SK-N-SH (cell line): Measurements from ENCODE around the gene ARMCX1. TPM values are rescaled to one million over a fixed set of nuclear protein-coding genes. Genes with fewer than 3 reads are reported as not detected.

ENCODE experiments used
- CTCF ChIA-PET: fragments of 300-600, 350-600 bp; formaldehyde crosslinking; extraction: SDS; loops from one replicate; lab custom pipeline; 2021; lab: Yijun Ruan, JAX
- POLR2A ChIA-PET: fragments of 350-600 bp; sonication (Branson Sonifier 250); formaldehyde crosslinking; extraction: SDS; loops from one replicate; lab custom pipeline; 2020; ENCODE audit warnings: antibody characterized with exemption, inconsistent platforms; lab: Yijun Ruan, JAX
- DNase-seq: peaks from one replicate; pipeline ENCODE4 v3.0.0; 2012
- H2AFZ ChIP-seq: fragments of 200-600 bp; sonication (generic); 2 replicates; pipeline ENCODE4 v1.8.1; 2016; ENCODE audit warnings: antibody characterized with exemption, mild to moderate bottlenecking, low read depth
- H3F3A ChIP-seq: fragments of 200-600 bp; sonication (generic); replicated peaks from 2 replicates; pipeline ENCODE3; 2016; ENCODE audit warnings: antibody characterized with exemption, mild to moderate bottlenecking; ENCODE audit not compliant: insufficient read depth
- H3K27ac ChIP-seq, 2 experiments: fragments of 200-500 bp in 1 of 2; fragments of 200-600 bp in 1 of 2; sonication (Bioruptor generic) in 1 of 2; sonication (generic), shearing (Covaris generic) in 1 of 2; 2 replicates each; pipeline versions ENCODE4 v1.5.1 to v1.6.1; 2014 to 2016; ENCODE audit warnings: low read depth in 2 of 2, inconsistent platforms in 1 of 2, low read length in 1 of 2, mild to moderate bottlenecking in 1 of 2, mixed read lengths in 1 of 2
- H3K27me3 ChIP-seq: fragments of 200-600 bp; sonication (generic), shearing (Covaris generic); 2 replicates; pipeline ENCODE4 v1.6.1; 2016; ENCODE audit warnings: mixed run types; ENCODE audit not compliant: insufficient read depth
- H3K36me3 ChIP-seq, 2 experiments: fragments of 200-500 bp in 1 of 2; fragments of 200-600 bp in 1 of 2; sonication (Bioruptor generic) in 1 of 2; sonication (generic) in 1 of 2; replicated peaks in 1 of 2; 2 replicates each; pipeline versions ENCODE3 to v1.5.1; 2014 to 2016; ENCODE audit warnings: low read length in 1 of 2, mild to moderate bottlenecking in 1 of 2; ENCODE audit not compliant: insufficient read depth in 2 of 2, control insufficient read depth in 1 of 2
- H3K4me1 ChIP-seq, 2 experiments: fragments of 200-500 bp in 1 of 2; fragments of 200-600 bp in 1 of 2; sonication (Bioruptor generic) in 1 of 2; sonication (generic), shearing (Covaris generic) in 1 of 2; 2 replicates each; pipeline versions ENCODE4 v1.5.1 to v1.6.1; 2014 to 2016; ENCODE audit warnings: low read depth in 1 of 2, low read length in 1 of 2, mixed run types in 1 of 2; ENCODE audit not compliant: insufficient read depth in 2 of 2, control insufficient read depth in 1 of 2
- H3K4me2 ChIP-seq: fragments of 200-600 bp; sonication (generic), shearing (Covaris generic); 2 replicates; pipeline ENCODE4 v1.6.1; 2017; ENCODE audit warnings: mixed run types
- H3K4me3 ChIP-seq, 2 experiments: fragments of 200-500 bp in 1 of 2; fragments of 200-600 bp in 1 of 2; sonication (Bioruptor generic) in 1 of 2; sonication (generic), shearing (Covaris generic) in 1 of 2; 2 replicates each; pipeline versions ENCODE4 v1.5.1 to v1.8.1; 2014 to 2016; ENCODE audit warnings: low read depth in 2 of 2, inconsistent platforms in 1 of 2, low read length in 1 of 2, mild to moderate bottlenecking in 1 of 2, mixed read lengths in 1 of 2, moderate library complexity in 1 of 2
- H3K79me2 ChIP-seq: fragments of 200-600 bp; sonication (generic); 2 replicates; pipeline ENCODE4 v1.8.1; 2017; ENCODE audit warnings: mild to moderate bottlenecking; ENCODE audit not compliant: insufficient read depth
- H3K9ac ChIP-seq: fragments of 200-600 bp; sonication (generic); 2 replicates; pipeline ENCODE4 v1.6.1; 2017; ENCODE audit warnings: mixed run types
- H3K9me2 ChIP-seq: fragments of 200-600 bp; sonication (generic); 2 replicates; pipeline ENCODE4 v1.6.1; 2017; ENCODE audit warnings: mixed run types
- H3K9me3 ChIP-seq: fragments of 200-600 bp; sonication (generic); 2 replicates; pipeline ENCODE4 v1.6.1; 2017; ENCODE audit warnings: mixed run types, mild to moderate bottlenecking, moderate library complexity
- H4K20me1 ChIP-seq: fragments of 200-600 bp; sonication (generic); 2 replicates; pipeline ENCODE4 v1.6.1; 2017; ENCODE audit warnings: mild to moderate bottlenecking, mixed run types; ENCODE audit not compliant: insufficient read depth
- CHD2 ChIP-seq: fragments of 150-350 bp; IDR thresholded peaks from 2 replicates; pipeline ENCODE4 v1.6.1; 2018; ENCODE audit warnings: low read length; ENCODE audit not compliant: partially characterized antibody
- ELF1 ChIP-seq: IDR thresholded peaks from 2 replicates; pipeline ENCODE4 v1.4.0; 2012
- FOXM1 ChIP-seq: IDR thresholded peaks from 2 replicates; pipeline ENCODE4 v1.4.0; 2012; ENCODE audit warnings: low read depth, mild to moderate bottlenecking
- GATA2 ChIP-seq: sonication (generic); formaldehyde crosslinking; IDR thresholded peaks from 2 replicates; pipeline ENCODE4 v1.5.0; 2020; ENCODE audit warnings: mild to moderate bottlenecking, missing genetic modification reagents
- JUND ChIP-seq: IDR thresholded peaks from 2 replicates; pipeline ENCODE4 v1.4.0; 2012
- MEF2A ChIP-seq: IDR thresholded peaks from 2 replicates; pipeline ENCODE4 v1.4.0; 2012; ENCODE audit warnings: low read depth, borderline replicate concordance
- MXI1 ChIP-seq: IDR thresholded peaks from 2 replicates; pipeline ENCODE4 v1.6.1; 2012; ENCODE audit warnings: mild to moderate bottlenecking, low read depth, low read length, improper control_type of control experiment
- NRF1 ChIP-seq: IDR thresholded peaks from 2 replicates; pipeline ENCODE4 v1.6.1; 2012; ENCODE audit warnings: low read depth, mild to moderate bottlenecking, low read length
- PBX3 ChIP-seq: IDR thresholded peaks from 2 replicates; pipeline ENCODE4; 2012
- POLR2AphosphoS5 ChIP-seq: IDR thresholded peaks from 2 replicates; pipeline ENCODE4 v1.6.1; 2012; ENCODE audit warnings: low read depth, low read length
- RAD21 ChIP-seq: IDR thresholded peaks from 2 replicates; pipeline ENCODE4 v1.6.1; 2012; ENCODE audit warnings: mild to moderate bottlenecking, low read length
- RCOR1 ChIP-seq: fragments of 150-350 bp; IDR thresholded peaks from 2 replicates; pipeline ENCODE4 v1.6.1; 2017; ENCODE audit warnings: antibody characterized with exemption, low read length
- RFX5 ChIP-seq: IDR thresholded peaks from 2 replicates; pipeline ENCODE4 v1.6.1; 2012; ENCODE audit warnings: mild to moderate bottlenecking, improper control_type of control experiment, low read length
- RXRA ChIP-seq: IDR thresholded peaks from 2 replicates; pipeline ENCODE4 v1.4.0; 2012; ENCODE audit warnings: low read depth, mild to moderate bottlenecking, borderline replicate concordance
- TEAD4 ChIP-seq: IDR thresholded peaks from 2 replicates; pipeline ENCODE4 v1.4.0; 2012; ENCODE audit warnings: mild to moderate bottlenecking, borderline replicate concordance; ENCODE audit not compliant: insufficient read depth
- USF1 ChIP-seq: IDR thresholded peaks from 2 replicates; pipeline ENCODE4 v1.4.0; 2012; ENCODE audit warnings: low read depth, borderline replicate concordance
- YY1 ChIP-seq: IDR thresholded peaks from 2 replicates; pipeline ENCODE4 v1.4.0; 2012; ENCODE audit warnings: low read depth, mild to moderate bottlenecking
- WGBS: methylation state at CpG from one replicate; pipeline ENCODE4 v1.1.6; 2017; ENCODE audit warnings: low lambda C conversion rate; 5-methylcytosine and 5-hydroxymethylcytosine counted together
- polyA plus RNA-seq, 3 experiments: library from polyadenylated mRNA; depleted of rRNA; stranded (reverse); fragments of >200 nt; gene quantifications; 2 replicates each; pipeline ENCODE4 v1.2.3, GENCODE V29; 2012
- TF ChIP-seq, protein P1 (sequence below): fragments of 150-350 bp; IDR thresholded peaks from 2 replicates; pipeline ENCODE4 v1.6.1; 2016; ENCODE audit warnings: mild to moderate bottlenecking, low read depth, low read length
- TF ChIP-seq, protein P2 (sequence below): IDR thresholded peaks from 2 replicates; pipeline ENCODE4 v1.6.1; 2012; ENCODE audit warnings: mild to moderate bottlenecking, low read depth, low read length, moderate library complexity
- TF ChIP-seq, protein P3 (sequence below): fragments of 150-350 bp; IDR thresholded peaks from 2 replicates; pipeline ENCODE4 v1.6.1; 2017; ENCODE audit warnings: antibody characterized with exemption, low read length, low read depth, borderline replicate concordance
- TF ChIP-seq, protein P4 (sequence below): IDR thresholded peaks from 2 replicates; pipeline ENCODE4 v1.4.0; 2012; ENCODE audit warnings: low read depth, borderline replicate concordance

Gene ARMCX1
- polyA plus RNA-seq, 1 of the 3 experiments (the other 2 are of a cell fraction) = 9.7 TPM

GRCh38 chrX:101507986-101508385 lies 42.4 kb upstream of the ARMCX1 start:
- Histone ChIP-seq H3F3A (no peaks in the 10 kb centered on the region), H3K4me2 (no peak overlapping the region), H3K36me3 (no peaks in the 10 kb centered on the region), H3K79me2 (no peaks in the 10 kb centered on the region), H4K20me1 (no peaks in the 10 kb centered on the region), H3K27me3 (no peaks in the 10 kb centered on the region), H3K9me2 (no peaks in the 10 kb centered on the region), H3K4me1 (no peaks in the 10 kb centered on the region), H3K9me3 (no peaks in the 10 kb centered on the region), H3K9ac (no peak overlapping the region), H2AFZ (no peak overlapping the region), H3K4me3 (no peak overlapping the region), H3K27ac (no peak overlapping the region)
- 52% methylated on average over 4 of the region's 4 CpGs for WGBS
- ChIA-PET CTCF (no interaction called here), POLR2A (no interaction called here)
- DNase-seq = no peak
- TF ChIP-seq RXRA = no peak
- no peak for TF ChIP-seq POLR2AphosphoS5
- TF ChIP-seq, protein P1, sequence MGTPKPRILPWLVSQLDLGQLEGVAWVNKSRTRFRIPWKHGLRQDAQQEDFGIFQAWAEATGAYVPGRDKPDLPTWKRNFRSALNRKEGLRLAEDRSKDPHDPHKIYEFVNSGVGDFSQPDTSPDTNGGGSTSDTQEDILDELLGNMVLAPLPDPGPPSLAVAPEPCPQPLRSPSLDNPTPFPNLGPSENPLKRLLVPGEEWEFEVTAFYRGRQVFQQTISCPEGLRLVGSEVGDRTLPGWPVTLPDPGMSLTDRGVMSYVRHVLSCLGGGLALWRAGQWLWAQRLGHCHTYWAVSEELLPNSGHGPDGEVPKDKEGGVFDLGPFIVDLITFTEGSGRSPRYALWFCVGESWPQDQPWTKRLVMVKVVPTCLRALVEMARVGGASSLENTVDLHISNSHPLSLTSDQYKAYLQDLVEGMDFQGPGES = no peak
- no peak for TF ChIP-seq TEAD4
- TF ChIP-seq PBX3 = no peak
- TF ChIP-seq RFX5 = no peak
- TF ChIP-seq RCOR1 = no peak
- TF ChIP-seq CHD2 = no peak
- no peak for TF ChIP-seq ELF1
- TF ChIP-seq NRF1 = no peak
- no peak for TF ChIP-seq YY1
- no peak for TF ChIP-seq JUND
- TF ChIP-seq RAD21 = no peak
- TF ChIP-seq GATA2 (CRISPR knock-in tag) = no peak

DNA sequence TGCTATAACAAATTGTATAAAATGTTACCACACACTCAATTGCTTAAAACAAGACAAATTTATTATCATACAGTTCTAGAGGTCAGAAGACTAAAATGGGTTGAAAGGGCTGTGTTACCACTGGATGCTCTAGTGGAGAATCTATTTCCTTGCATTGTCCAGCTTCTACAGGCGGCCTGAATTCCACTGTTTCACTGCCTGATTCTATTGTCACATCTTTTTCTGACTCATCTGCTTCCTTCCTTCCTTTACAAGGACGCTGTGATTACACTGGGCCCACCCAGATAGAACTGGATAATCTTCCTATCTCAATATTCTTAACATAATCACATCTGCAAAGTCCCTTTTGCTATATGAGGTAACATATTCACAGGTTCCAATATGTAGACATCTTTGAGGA lies 19.4 kb upstream of the ARMCX1 start:
- WGBS = 33% methylated on average over 2 of the region's 2 CpGs
- POLR2A ChIA-PET = no interaction called here
- TF ChIP-seq, protein P2, sequence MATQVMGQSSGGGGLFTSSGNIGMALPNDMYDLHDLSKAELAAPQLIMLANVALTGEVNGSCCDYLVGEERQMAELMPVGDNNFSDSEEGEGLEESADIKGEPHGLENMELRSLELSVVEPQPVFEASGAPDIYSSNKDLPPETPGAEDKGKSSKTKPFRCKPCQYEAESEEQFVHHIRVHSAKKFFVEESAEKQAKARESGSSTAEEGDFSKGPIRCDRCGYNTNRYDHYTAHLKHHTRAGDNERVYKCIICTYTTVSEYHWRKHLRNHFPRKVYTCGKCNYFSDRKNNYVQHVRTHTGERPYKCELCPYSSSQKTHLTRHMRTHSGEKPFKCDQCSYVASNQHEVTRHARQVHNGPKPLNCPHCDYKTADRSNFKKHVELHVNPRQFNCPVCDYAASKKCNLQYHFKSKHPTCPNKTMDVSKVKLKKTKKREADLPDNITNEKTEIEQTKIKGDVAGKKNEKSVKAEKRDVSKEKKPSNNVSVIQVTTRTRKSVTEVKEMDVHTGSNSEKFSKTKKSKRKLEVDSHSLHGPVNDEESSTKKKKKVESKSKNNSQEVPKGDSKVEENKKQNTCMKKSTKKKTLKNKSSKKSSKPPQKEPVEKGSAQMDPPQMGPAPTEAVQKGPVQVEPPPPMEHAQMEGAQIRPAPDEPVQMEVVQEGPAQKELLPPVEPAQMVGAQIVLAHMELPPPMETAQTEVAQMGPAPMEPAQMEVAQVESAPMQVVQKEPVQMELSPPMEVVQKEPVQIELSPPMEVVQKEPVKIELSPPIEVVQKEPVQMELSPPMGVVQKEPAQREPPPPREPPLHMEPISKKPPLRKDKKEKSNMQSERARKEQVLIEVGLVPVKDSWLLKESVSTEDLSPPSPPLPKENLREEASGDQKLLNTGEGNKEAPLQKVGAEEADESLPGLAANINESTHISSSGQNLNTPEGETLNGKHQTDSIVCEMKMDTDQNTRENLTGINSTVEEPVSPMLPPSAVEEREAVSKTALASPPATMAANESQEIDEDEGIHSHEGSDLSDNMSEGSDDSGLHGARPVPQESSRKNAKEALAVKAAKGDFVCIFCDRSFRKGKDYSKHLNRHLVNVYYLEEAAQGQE = no peak
- TF ChIP-seq NRF1 (no peak), MEF2A (no peak), USF1 (no peak), ELF1 (no peak), RCOR1 (no peak), YY1 (no peak), MXI1 (no peak), FOXM1 (no peak)
- TF ChIP-seq, protein P3, sequence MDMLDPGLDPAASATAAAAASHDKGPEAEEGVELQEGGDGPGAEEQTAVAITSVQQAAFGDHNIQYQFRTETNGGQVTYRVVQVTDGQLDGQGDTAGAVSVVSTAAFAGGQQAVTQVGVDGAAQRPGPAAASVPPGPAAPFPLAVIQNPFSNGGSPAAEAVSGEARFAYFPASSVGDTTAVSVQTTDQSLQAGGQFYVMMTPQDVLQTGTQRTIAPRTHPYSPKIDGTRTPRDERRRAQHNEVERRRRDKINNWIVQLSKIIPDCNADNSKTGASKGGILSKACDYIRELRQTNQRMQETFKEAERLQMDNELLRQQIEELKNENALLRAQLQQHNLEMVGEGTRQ = no peak
- TF ChIP-seq, protein P4, sequence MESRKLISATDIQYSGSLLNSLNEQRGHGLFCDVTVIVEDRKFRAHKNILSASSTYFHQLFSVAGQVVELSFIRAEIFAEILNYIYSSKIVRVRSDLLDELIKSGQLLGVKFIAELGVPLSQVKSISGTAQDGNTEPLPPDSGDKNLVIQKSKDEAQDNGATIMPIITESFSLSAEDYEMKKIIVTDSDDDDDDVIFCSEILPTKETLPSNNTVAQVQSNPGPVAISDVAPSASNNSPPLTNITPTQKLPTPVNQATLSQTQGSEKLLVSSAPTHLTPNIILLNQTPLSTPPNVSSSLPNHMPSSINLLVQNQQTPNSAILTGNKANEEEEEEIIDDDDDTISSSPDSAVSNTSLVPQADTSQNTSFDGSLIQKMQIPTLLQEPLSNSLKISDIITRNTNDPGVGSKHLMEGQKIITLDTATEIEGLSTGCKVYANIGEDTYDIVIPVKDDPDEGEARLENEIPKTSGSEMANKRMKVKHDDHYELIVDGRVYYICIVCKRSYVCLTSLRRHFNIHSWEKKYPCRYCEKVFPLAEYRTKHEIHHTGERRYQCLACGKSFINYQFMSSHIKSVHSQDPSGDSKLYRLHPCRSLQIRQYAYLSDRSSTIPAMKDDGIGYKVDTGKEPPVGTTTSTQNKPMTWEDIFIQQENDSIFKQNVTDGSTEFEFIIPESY = no peak

More for the DNA sequence above, 19.4 kb upstream of the ARMCX1 start:
- Histone ChIP-seq H3K9ac (no peak overlapping the region), H3F3A (no peaks in the 10 kb centered on the region), H2AFZ (no peak overlapping the region), H3K27me3 (no peaks in the 10 kb centered on the region), H3K4me2 (no peak overlapping the region), H3K36me3 (no peaks in the 10 kb centered on the region), H3K9me3 (no peaks in the 10 kb centered on the region; the same call in 1 of the 2 replicates), H3K9me2 (no peaks in the 10 kb centered on the region), H3K4me1 (no peaks in the 10 kb centered on the region), H3K27ac (no peak overlapping the region), H3K4me3 (no peak overlapping the region), H3K79me2 (no peaks in the 10 kb centered on the region), H4K20me1 (no peaks in the 10 kb centered on the region)
- no peak for DNase-seq
- CTCF ChIA-PET = no interaction called here
